Breast epithelium (tissue), 3 donors: ENCODE results near the gene MYO1C.

Experiments
- CTCF ChIP-seq, 3 donors: fragments of 450-650 bp; IDR thresholded peaks; one replicate each; pipeline ENCODE4 v1.5.1; 2016 to 2017; ENCODE audit warnings: antibody characterized with exemption in 3 of 3, mild to moderate bottlenecking in 3 of 3, moderate library complexity in 3 of 3
- POLR2AphosphoS5 ChIP-seq, 3 donors: sonication (generic); formaldehyde crosslinking; IDR thresholded peaks; one replicate each; pipeline ENCODE4 v1.6.1; 2017; ENCODE audit warnings: antibody characterized with exemption in 3 of 3

DNA sequence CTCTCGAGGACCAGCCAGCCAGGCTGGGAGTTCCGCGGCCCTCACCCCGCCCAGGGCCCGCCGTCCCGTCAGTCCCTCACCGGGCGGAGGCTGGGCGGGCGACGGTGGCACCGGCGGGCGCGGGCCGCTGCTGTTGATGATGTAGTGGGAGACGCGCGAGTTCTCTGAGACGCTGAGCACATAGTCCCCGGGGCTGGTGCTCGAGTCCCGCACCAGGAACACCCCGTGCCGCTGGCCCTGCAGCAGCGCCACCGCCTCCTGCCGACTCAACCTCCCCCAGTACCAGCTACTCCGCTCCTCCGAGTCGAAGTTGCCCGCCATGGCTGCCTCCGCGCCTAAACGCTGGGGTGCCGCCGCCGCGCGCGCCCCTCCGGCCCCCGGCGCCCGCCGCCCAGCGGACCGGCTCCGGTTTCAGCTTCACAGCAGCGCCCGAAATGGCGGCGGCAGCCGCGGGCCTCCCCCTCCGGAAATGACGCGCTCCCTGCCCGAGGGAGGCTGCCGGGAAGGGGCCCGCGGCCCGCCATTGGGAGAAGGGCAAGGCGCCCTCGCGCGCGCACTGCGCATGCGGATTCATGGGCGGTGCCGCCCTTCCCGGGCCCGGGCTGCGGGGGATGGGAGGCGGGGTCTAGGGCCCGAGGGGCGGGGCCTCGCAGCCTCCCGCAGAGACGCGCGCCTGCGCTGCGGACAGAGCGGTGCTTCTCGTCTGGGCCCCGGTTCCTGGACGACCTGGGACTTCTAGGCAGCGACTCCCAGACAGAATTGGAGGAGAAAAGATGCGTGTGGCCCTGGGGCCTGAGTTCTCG lies 36.5 kb downstream of the MYO1C start, which contains the start of gene CRK:
- peak; percentile 93 to 98 (median 96) for TF ChIP-seq POLR2AphosphoS5 (IDR thresholded peaks at IDR 0.05)
- no peak for TF ChIP-seq CTCF (IDR thresholded peaks at IDR 0.05)
